ENCODE data around the gene LINGO1. TPM values are rescaled to one million over a fixed set of nuclear protein-coding genes. Genes with fewer than 3 reads are reported as not detected.

Gene LINGO1
- total RNA-seq, 6 experiments from 2014 or later: 0.09 to 0.11 TPM; not detected in 4

DNA sequence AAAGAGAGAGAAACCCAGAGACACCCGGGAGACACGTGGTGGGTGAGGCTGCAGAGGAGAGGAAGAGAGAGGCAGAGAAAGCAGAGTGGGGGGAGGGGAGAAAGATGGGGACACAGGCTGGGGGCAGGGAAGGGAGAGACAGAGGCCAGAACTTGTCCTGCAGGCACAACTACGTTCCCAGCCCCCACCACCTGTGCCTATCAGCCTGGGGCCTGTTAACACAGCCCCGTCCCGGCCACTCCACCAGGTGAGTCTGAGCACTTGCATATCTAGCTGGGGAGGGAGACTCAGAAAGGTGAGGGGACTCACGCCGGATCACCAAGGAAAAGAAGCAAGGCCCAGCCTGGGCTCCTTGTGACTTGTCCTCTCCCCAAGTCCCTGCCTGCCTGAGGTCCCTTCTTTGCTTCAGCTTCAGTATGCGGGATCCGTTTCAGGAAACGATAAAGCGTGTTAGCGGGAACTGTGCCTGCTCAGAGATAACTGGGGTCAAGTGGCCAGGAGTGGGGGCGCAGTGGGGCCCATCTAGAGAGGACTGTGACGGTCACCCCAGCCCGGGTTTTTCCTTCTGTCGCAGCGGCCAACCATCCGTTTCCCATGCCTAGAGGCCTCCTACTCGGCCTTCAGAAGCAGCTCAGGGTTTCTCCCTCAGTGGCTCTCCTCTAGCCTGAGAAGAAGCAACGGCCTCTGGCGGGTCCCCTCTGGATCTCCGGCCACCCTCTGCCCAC, 10.3 kb downstream of the LINGO1 start:
- Mint-ChIP-seq H3K27ac (no peak overlapping the region), H3K36me3 (ENCODE audit: low read depth) (no peaks in the 10 kb centered on the region), H3K9me3 (no peaks in the 10 kb centered on the region), H3K4me1 (ENCODE audit: low read depth) (no peaks in the 10 kb centered on the region), H3K4me3 (no peak overlapping the region), H3K27me3 (ENCODE audit: insufficient read depth) (peaks cover 23% of the 10 kb centered on the region)
- TF ChIP-seq, protein P1, sequence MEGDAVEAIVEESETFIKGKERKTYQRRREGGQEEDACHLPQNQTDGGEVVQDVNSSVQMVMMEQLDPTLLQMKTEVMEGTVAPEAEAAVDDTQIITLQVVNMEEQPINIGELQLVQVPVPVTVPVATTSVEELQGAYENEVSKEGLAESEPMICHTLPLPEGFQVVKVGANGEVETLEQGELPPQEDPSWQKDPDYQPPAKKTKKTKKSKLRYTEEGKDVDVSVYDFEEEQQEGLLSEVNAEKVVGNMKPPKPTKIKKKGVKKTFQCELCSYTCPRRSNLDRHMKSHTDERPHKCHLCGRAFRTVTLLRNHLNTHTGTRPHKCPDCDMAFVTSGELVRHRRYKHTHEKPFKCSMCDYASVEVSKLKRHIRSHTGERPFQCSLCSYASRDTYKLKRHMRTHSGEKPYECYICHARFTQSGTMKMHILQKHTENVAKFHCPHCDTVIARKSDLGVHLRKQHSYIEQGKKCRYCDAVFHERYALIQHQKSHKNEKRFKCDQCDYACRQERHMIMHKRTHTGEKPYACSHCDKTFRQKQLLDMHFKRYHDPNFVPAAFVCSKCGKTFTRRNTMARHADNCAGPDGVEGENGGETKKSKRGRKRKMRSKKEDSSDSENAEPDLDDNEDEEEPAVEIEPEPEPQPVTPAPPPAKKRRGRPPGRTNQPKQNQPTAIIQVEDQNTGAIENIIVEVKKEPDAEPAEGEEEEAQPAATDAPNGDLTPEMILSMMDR (IDR thresholded peaks at IDR 0.05): no peak
- no peak for DNase-seq

DNA sequence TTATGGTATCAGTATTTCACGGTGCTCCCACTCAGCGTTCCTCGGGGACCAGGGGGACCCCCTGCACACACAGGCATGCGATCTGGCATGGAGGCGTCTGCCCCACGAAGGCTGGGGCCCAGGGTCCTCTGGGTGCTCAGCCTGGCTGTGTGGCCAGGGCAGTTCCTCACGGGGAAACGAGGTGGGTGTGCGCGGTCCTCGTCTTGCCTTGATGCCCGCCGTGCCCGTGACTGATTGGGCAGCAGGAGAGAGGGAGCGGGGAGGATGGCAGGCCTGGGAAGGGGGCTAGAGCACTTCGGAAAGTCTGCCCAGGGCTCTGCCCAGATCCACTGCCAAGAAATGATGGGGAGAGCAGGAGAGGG, 10.9 kb downstream of the LINGO1 start:
- TF ChIP-seq, protein P1 (IDR thresholded peaks at IDR 0.05): no peak
- no peak for DNase-seq
- H3K4me1 Mint-ChIP-seq (ENCODE audit: low read depth): no peaks in the 10 kb centered on the region
- H3K27ac Mint-ChIP-seq: no peak overlapping the region
- H3K4me3 Mint-ChIP-seq: no peak overlapping the region
- H3K27me3 Mint-ChIP-seq (ENCODE audit: insufficient read depth): peaks cover 21% of the 10 kb centered on the region
- no peaks in the 10 kb centered on the region for H3K9me3 Mint-ChIP-seq
- no peaks in the 10 kb centered on the region for H3K36me3 Mint-ChIP-seq (ENCODE audit: low read depth)

DNA sequence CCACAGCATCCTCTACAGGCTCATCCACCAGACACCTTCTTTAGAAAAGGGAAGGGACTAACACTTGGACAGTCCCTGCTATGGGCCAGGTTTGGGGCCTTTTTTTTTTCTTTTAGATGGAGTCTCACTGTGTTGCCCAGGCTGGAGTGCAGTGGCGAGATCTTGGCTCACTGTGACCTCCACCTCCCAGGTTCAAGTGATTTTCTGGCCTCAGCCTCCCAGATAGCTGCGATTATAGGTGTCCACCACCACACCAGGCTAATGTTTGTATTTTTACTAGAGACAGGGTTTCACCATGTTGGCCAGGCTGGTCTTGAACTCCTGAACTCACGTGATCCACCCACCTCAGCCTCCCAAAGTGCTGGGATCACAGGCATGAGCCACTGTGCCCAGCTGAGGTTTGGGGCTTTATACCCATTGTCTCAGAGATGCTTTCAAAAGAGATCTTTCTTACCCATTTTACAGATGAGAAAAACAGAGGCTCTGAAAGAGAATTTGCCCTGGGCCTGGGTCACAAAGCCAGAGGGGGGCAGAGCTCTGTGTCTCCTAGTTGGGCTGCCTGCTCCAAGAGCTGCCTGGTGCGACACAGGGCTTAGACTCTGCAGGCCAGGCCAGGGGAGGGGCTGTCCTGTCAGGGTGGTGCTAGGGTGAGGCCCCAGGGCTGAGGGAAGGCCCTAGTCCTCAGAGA, 11.6 kb downstream of the LINGO1 start:
- TF ChIP-seq, protein P1 (IDR thresholded peaks at IDR 0.05): no peak
- Mint-ChIP-seq H3K4me3 (no peak overlapping the region), H3K27ac (no peak overlapping the region), H3K4me1 (ENCODE audit: low read depth) (no peaks in the 10 kb centered on the region), H3K27me3 (ENCODE audit: insufficient read depth) (peaks cover 17% of the 10 kb centered on the region), H3K36me3 (ENCODE audit: low read depth) (no peaks in the 10 kb centered on the region), H3K9me3 (no peaks in the 10 kb centered on the region)
- no peak for DNase-seq

DNA sequence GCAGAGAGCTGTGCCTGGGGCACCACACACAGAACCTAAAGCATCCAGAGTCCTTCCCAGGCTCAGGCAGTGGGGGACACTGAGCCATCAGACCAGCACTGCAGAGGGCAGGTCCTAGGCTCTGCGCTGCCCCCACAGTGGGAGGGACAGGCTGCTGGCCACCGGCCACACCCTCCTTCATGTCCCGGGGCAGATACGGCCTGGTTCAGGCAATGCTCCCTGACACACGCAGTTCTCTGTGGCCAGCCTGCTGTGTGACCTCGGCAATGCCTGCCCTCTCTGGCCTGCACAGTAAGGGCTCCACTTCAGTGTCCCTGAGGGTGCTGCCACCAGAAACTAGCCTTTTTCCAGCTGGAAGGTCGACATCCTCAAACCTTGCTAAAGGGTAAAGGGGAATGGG, 12.4 kb downstream of the LINGO1 start:
- Mint-ChIP-seq H3K4me3 (no peak overlapping the region), H3K27ac (no peak overlapping the region), H3K36me3 (ENCODE audit: low read depth) (no peaks in the 10 kb centered on the region), H3K9me3 (no peaks in the 10 kb centered on the region), H3K27me3 (ENCODE audit: insufficient read depth) (peaks cover 15% of the 10 kb centered on the region), H3K4me1 (ENCODE audit: low read depth) (no peaks in the 10 kb centered on the region)
- no peak for DNase-seq
- TF ChIP-seq, protein P1 (IDR thresholded peaks at IDR 0.05): no peak

DNA sequence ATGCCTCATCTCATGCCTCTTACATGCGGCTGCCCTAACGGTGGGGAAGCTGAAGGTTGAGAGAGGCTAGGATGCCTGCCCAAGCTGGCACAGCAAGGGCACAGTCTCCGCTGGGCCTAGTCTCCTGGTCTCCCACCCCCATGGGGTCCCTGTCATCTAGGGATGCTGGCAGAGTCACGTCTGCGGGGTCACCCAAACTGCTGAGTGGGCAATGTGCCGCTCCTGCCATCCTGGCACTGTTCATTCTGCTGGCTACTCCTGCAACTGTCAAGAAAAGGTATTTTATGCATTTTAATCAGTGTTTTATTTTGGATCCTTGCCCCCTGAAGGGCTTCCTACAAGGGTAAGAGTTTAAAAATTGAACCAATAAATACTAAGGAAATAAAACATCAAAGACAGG, 12.8 kb downstream of the LINGO1 start:
- peaks cover 18% of the 10 kb centered on the region for H3K27me3 Mint-ChIP-seq (ENCODE audit: insufficient read depth)
- no peak overlapping the region for H3K27ac Mint-ChIP-seq
- DNase-seq: no peak
- TF ChIP-seq, protein P1 (IDR thresholded peaks at IDR 0.05): no peak
- H3K9me3 Mint-ChIP-seq: no peaks in the 10 kb centered on the region
- no peak overlapping the region for H3K4me3 Mint-ChIP-seq
- no peaks in the 10 kb centered on the region for H3K4me1 Mint-ChIP-seq (ENCODE audit: low read depth)
- H3K36me3 Mint-ChIP-seq (ENCODE audit: low read depth): no peaks in the 10 kb centered on the region
